Endothelial cell of umbilical vein (primary cell): Measurements from ENCODE around the gene MRPL54. TPM values are rescaled to one million over a fixed set of nuclear protein-coding genes. Genes with fewer than 3 reads are reported as not detected.

Experiments used
- BruUV-seq: library from RNA; stranded (reverse); fragments of 400-500 nt; replicated peaks from 2 replicates; lab custom pipeline; 2021; lab: Mats Ljungman, UMichigan
- CTCF ChIA-PET: fragments of 300-600, 350-600 bp; sonication (Branson Sonifier 250); formaldehyde crosslinking; loops from one replicate; lab custom pipeline; 2021; ENCODE audit warnings: antibody characterized with exemption, inconsistent platforms; lab: Charles Lee
- POLR2A ChIA-PET: fragments of 300-600, 350-600 bp; sonication (Branson Sonifier 250); formaldehyde crosslinking; loops from one replicate; lab custom pipeline; 2021; ENCODE audit warnings: antibody characterized with exemption, inconsistent platforms; lab: Charles Lee
- DNase-seq: peaks from one replicate; pipeline ENCODE4 v3.0.0-alpha.2; 2011; ENCODE audit warnings: low read depth, low spot score
- FAIRE-seq: peaks from 2 replicates; lab custom pipeline; 2011; peaks lifted over from hg19 to GRCh38; lab: Jason Lieb, UNC
- H2AFZ ChIP-seq: 2 replicates; pipeline ENCODE4 v1.6.0; 2012; ENCODE audit warnings: low read depth, low read length, control low read depth, inconsistent platforms
- H3K27ac ChIP-seq: 2 replicates; pipeline ENCODE4 v1.5.1; 2011; ENCODE audit warnings: low read depth, mild to moderate bottlenecking, control low read depth, low read length, moderate library complexity; ENCODE audit not compliant: insufficient read depth
- H3K27me3 ChIP-seq, 2 experiments: 2 replicates each; pipeline versions ENCODE4 v1.6.0 to v1.6.1; 2011; ENCODE audit warnings: low read length in 2 of 2, mixed read lengths in 1 of 2; ENCODE audit not compliant: control insufficient read depth in 2 of 2, insufficient read depth in 2 of 2
- H3K36me3 ChIP-seq, 2 experiments: 2 replicates in 1 of 2; 3 replicates in 1 of 2; pipeline ENCODE4 v1.5.1; 2011; ENCODE audit warnings: low read length in 2 of 2, mild to moderate bottlenecking in 1 of 2, moderate library complexity in 1 of 2; ENCODE audit not compliant: control insufficient read depth in 2 of 2, insufficient read depth in 2 of 2; ENCODE audit errors: extremely low read depth in 1 of 2
- H3K4me1 ChIP-seq: 3 replicates; pipeline ENCODE4 v1.5.1; 2011; ENCODE audit warnings: mild to moderate bottlenecking, low read length; ENCODE audit not compliant: control insufficient read depth, insufficient read depth; ENCODE audit errors: extremely low read depth
- H3K4me2 ChIP-seq: 2 replicates; pipeline ENCODE4 v1.6.1; 2011; ENCODE audit warnings: low read length, control low read depth, mixed read lengths; ENCODE audit not compliant: insufficient read depth
- H3K4me3 ChIP-seq, 3 experiments: fragments of 200-600 bp in 1 of 3; sonication (generic), shearing (Covaris generic) in 1 of 3; replicated peaks in 1 of 3; 2 replicates each; pipeline ENCODE4 v1.5.1; 2011 to 2016; ENCODE audit warnings: control low read depth in 3 of 3, low read length in 3 of 3, mild to moderate bottlenecking in 2 of 3, inconsistent platforms in 1 of 3, low read depth in 1 of 3, moderate library complexity in 1 of 3; ENCODE audit not compliant: insufficient read depth in 1 of 3
- H3K79me2 ChIP-seq: 2 replicates; pipeline ENCODE4 v1.6.0; 2012; ENCODE audit warnings: low read length, inconsistent platforms; ENCODE audit not compliant: control insufficient read depth, insufficient read depth
- H3K9ac ChIP-seq: replicated peaks from 2 replicates; pipeline ENCODE3; 2011; ENCODE audit warnings: low read length, control low read depth; ENCODE audit not compliant: insufficient read depth; ENCODE audit errors: extremely low read depth
- H3K9me1 ChIP-seq: replicated peaks from 3 replicates; pipeline ENCODE4 v1.6.0; 2011; ENCODE audit warnings: mild to moderate bottlenecking, low read length; ENCODE audit not compliant: control insufficient read depth, insufficient read depth; ENCODE audit errors: extremely low read depth
- H3K9me3 ChIP-seq: replicated peaks from 2 replicates; pipeline ENCODE4 v1.5.1; 2012; ENCODE audit warnings: low read length, inconsistent platforms; ENCODE audit not compliant: control insufficient read depth, insufficient read depth
- H4K20me1 ChIP-seq: replicated peaks from 2 replicates; pipeline ENCODE3; 2011; ENCODE audit warnings: mild to moderate bottlenecking, low read length; ENCODE audit not compliant: control insufficient read depth, insufficient read depth; ENCODE audit errors: extremely low read depth
- EZH2 ChIP-seq: IDR thresholded peaks from 2 replicates; pipeline ENCODE4 v1.6.1; 2012; ENCODE audit warnings: borderline replicate concordance, low read depth, mild to moderate bottlenecking, moderate library complexity, low read length, inconsistent platforms; ENCODE audit not compliant: severe bottlenecking
- FOS ChIP-seq: IDR thresholded peaks from 2 replicates; pipeline ENCODE4 v1.6.1; 2011; ENCODE audit warnings: mild to moderate bottlenecking, low read length, moderate library complexity, borderline replicate concordance; ENCODE audit not compliant: insufficient read depth
- GATA2 ChIP-seq: IDR thresholded peaks from 2 replicates; pipeline ENCODE4 v1.7.0; 2011; ENCODE audit warnings: low read depth, mild to moderate bottlenecking, moderate library complexity, mixed read lengths, low read length; ENCODE audit not compliant: insufficient read length, insufficient read depth
- JUN ChIP-seq: IDR thresholded peaks from 2 replicates; pipeline ENCODE4 v1.6.1; 2011; ENCODE audit warnings: borderline replicate concordance, low read depth; ENCODE audit not compliant: insufficient read length, insufficient read depth
- MYC ChIP-seq: IDR thresholded peaks from one replicate; pipeline ENCODE4 v1.6.1; 2011; ENCODE audit warnings: mild to moderate bottlenecking, low read depth, low read length
- POLR2A ChIP-seq: IDR thresholded peaks from 2 replicates; pipeline ENCODE4 v1.6.1; 2012; ENCODE audit warnings: low read depth, mild to moderate bottlenecking, control low read depth, low read length
- POLR2AphosphoS5 ChIP-seq: IDR thresholded peaks from 2 replicates; pipeline ENCODE4 v1.6.1; 2012; ENCODE audit warnings: low read depth, mild to moderate bottlenecking, control low read depth, low read length, moderate library complexity; ENCODE audit not compliant: insufficient read depth
- dilution Hi-C: fragments of 300-500 bp; cut with MboI; formaldehyde crosslinking; loops from one replicate; pipeline ENCODE4 v1.15.0; 2019; ENCODE audit warnings: low sequenced_read_pairs; ENCODE audit not compliant: extremely low pct_ligation_motif_present
- intact Hi-C: fragments of 100-400 bp; cut with micrococcal nuclease; formaldehyde crosslinking; loops from one replicate; pipeline ENCODE4 v1.10.0; 2022
- polyA plus RNA-seq, 4 experiments: library from polyadenylated mRNA; depleted of rRNA in 3 of 4; stranded (reverse) in 3 of 4; unstranded in 1 of 4; fragments of >200 nt; gene quantifications; 2 replicates each; pipeline versions ENCODE4 v1.2.1 to v1.2.3, GENCODE V29; 2011 to 2012; ENCODE audit warnings: missing spikeins in 1 of 4
- total RNA-seq: library from RNA; stranded (reverse); gene quantifications from 2 replicates; pipeline ENCODE4 v1.2.3, GENCODE V29; 2021
- TF ChIP-seq, protein P1 (sequence below): IDR thresholded peaks from 2 replicates; pipeline ENCODE4 v1.6.1; 2011; ENCODE audit not compliant: insufficient read depth, insufficient read length
- TF ChIP-seq, protein P2 (sequence below), 2 donors: IDR thresholded peaks; 1 replicate in 1 of 2; 2 replicates in 1 of 2; pipeline ENCODE4 v1.5.1; 2011; ENCODE audit warnings: low read length in 2 of 2, mild to moderate bottlenecking in 2 of 2, moderate library complexity in 2 of 2, control low read depth in 1 of 2, inconsistent platforms in 1 of 2, low read depth in 1 of 2; ENCODE audit not compliant: insufficient read depth in 1 of 2; ENCODE audit errors: extremely low read depth in 1 of 2

MRPL54 gene
- total and polyA plus RNA-seq, 2 donors (not counting 3 experiments of a cell fraction or from before 2014, with no cell fraction given): 76.3 to 93.1 TPM

DNA sequence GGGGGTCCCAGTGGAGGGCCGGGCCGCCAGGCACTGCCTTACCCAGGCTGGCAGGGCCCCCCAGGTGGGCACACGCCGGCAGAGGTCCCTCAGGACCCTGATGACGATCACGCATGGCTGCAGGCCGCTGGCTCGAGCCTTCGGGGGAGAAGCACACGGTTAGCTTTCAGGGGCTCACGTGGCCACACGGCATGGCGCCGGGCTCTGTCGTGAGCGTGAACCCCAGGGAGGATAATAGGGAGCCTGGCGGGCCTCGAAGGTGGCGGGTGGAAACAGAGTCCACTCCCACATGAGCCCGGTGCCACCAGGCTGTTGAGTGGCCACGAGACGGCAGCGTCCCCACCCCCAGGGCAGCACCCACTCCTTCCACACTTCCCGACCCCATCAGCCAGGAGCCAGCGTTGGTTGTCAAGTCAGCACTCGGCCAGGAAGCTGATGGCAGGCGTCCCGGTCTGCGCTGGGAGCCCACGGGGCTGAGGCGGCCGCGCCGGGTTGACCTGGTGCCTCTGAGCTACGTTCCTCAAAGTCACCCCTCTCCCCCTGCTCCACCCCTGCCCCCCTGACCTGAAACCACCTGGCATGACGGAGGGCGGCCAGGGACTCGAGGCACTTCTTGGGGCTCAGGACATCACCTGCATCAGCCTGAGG is 48.4 kb downstream of the MRPL54 start:
- no peaks in the 10 kb centered on the region for H3K27me3 ChIP-seq
- H3K79me2 ChIP-seq: no peaks in the 10 kb centered on the region
- H3K4me3 ChIP-seq: no peak overlapping the region
- H3K9me3 ChIP-seq: no peaks in the 10 kb centered on the region
- POLR2A ChIA-PET: no interaction called here
- H2AFZ ChIP-seq: no peak overlapping the region
- intact Hi-C loops (no loop called here), dilution Hi-C loops (no loop called here)
- no peak overlapping the region for H3K4me2 ChIP-seq
- H3K27ac ChIP-seq: no peak overlapping the region
- no peaks in the 10 kb centered on the region for H4K20me1 ChIP-seq
- no peaks in the 10 kb centered on the region for H3K9me1 ChIP-seq
- H3K4me1 ChIP-seq: no peaks in the 10 kb centered on the region
- no peak for FAIRE-seq
- DNase-seq: no peak
- BruUV-seq: no TSS peak
- no peaks in the 10 kb centered on the region for H3K36me3 ChIP-seq
- CTCF ChIA-PET: interaction anchor here (3.8 kb wide), 1 partner anchor 11 kb away, joined by 22 read pairs; no protein-coding TSS in a partner anchor
- no peak for TF ChIP-seq GATA2
- no peak for TF ChIP-seq POLR2AphosphoS5
- no peak for TF ChIP-seq EZH2
- TF ChIP-seq, protein P1, sequence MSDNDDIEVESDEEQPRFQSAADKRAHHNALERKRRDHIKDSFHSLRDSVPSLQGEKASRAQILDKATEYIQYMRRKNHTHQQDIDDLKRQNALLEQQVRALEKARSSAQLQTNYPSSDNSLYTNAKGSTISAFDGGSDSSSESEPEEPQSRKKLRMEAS: no peak
- no peak for TF ChIP-seq MYC
- no peak for TF ChIP-seq JUN
- no peak for TF ChIP-seq POLR2A
- TF ChIP-seq FOS: no peak
- TF ChIP-seq, protein P2, sequence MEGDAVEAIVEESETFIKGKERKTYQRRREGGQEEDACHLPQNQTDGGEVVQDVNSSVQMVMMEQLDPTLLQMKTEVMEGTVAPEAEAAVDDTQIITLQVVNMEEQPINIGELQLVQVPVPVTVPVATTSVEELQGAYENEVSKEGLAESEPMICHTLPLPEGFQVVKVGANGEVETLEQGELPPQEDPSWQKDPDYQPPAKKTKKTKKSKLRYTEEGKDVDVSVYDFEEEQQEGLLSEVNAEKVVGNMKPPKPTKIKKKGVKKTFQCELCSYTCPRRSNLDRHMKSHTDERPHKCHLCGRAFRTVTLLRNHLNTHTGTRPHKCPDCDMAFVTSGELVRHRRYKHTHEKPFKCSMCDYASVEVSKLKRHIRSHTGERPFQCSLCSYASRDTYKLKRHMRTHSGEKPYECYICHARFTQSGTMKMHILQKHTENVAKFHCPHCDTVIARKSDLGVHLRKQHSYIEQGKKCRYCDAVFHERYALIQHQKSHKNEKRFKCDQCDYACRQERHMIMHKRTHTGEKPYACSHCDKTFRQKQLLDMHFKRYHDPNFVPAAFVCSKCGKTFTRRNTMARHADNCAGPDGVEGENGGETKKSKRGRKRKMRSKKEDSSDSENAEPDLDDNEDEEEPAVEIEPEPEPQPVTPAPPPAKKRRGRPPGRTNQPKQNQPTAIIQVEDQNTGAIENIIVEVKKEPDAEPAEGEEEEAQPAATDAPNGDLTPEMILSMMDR (IDR thresholded peaks at IDR 0.05; ENCODE audit: extremely low read depth in 1 of 2, insufficient read depth in 1 of 2, low read depth in 1 of 2, low read length in 2 of 2): no peak
- no peak overlapping the region for H3K9ac ChIP-seq
